Endothelial cell of umbilical vein (primary cell): ENCODE measurements around the gene C4orf51. TPM values are rescaled to one million over a fixed set of nuclear protein-coding genes. Genes with fewer than 3 reads are reported as not detected.
"Not testable (repeated sequence)": the region's sequence is repeated elsewhere in the genome, so short reads cannot be mapped to it uniquely, and the experiment has no call there.

Source experiments
- BruUV-seq: library from RNA; stranded (reverse); fragments of 400-500 nt; replicated peaks from 2 replicates; lab custom pipeline; 2021; lab: Mats Ljungman, UMichigan
- CTCF ChIA-PET: fragments of 300-600, 350-600 bp; sonication (Branson Sonifier 250); formaldehyde crosslinking; loops from one replicate; lab custom pipeline; 2021; ENCODE audit warnings: antibody characterized with exemption, inconsistent platforms; lab: Charles Lee
- POLR2A ChIA-PET: fragments of 300-600, 350-600 bp; sonication (Branson Sonifier 250); formaldehyde crosslinking; loops from one replicate; lab custom pipeline; 2021; ENCODE audit warnings: antibody characterized with exemption, inconsistent platforms; lab: Charles Lee
- DNase-seq: peaks from one replicate; pipeline ENCODE4 v3.0.0-alpha.2; 2011; ENCODE audit warnings: low read depth, low spot score
- FAIRE-seq: peaks from 2 replicates; lab custom pipeline; 2011; peaks lifted over from hg19 to GRCh38; lab: Jason Lieb, UNC
- H2AFZ ChIP-seq: 2 replicates; pipeline ENCODE4 v1.6.0; 2012; ENCODE audit warnings: low read depth, low read length, control low read depth, inconsistent platforms
- H3K27ac ChIP-seq: 2 replicates; pipeline ENCODE4 v1.5.1; 2011; ENCODE audit warnings: low read depth, mild to moderate bottlenecking, control low read depth, low read length, moderate library complexity; ENCODE audit not compliant: insufficient read depth
- H3K27me3 ChIP-seq, 2 experiments: 2 replicates each; pipeline versions ENCODE4 v1.6.0 to v1.6.1; 2011; ENCODE audit warnings: low read length in 2 of 2, mixed read lengths in 1 of 2; ENCODE audit not compliant: control insufficient read depth in 2 of 2, insufficient read depth in 2 of 2
- H3K36me3 ChIP-seq, 2 experiments: 2 replicates in 1 of 2; 3 replicates in 1 of 2; pipeline ENCODE4 v1.5.1; 2011; ENCODE audit warnings: low read length in 2 of 2, mild to moderate bottlenecking in 1 of 2, moderate library complexity in 1 of 2; ENCODE audit not compliant: control insufficient read depth in 2 of 2, insufficient read depth in 2 of 2; ENCODE audit errors: extremely low read depth in 1 of 2
- H3K4me1 ChIP-seq: 3 replicates; pipeline ENCODE4 v1.5.1; 2011; ENCODE audit warnings: mild to moderate bottlenecking, low read length; ENCODE audit not compliant: control insufficient read depth, insufficient read depth; ENCODE audit errors: extremely low read depth
- H3K4me2 ChIP-seq: 2 replicates; pipeline ENCODE4 v1.6.1; 2011; ENCODE audit warnings: low read length, control low read depth, mixed read lengths; ENCODE audit not compliant: insufficient read depth
- H3K4me3 ChIP-seq, 3 experiments: fragments of 200-600 bp in 1 of 3; sonication (generic), shearing (Covaris generic) in 1 of 3; replicated peaks in 1 of 3; 2 replicates each; pipeline ENCODE4 v1.5.1; 2011 to 2016; ENCODE audit warnings: control low read depth in 3 of 3, low read length in 3 of 3, mild to moderate bottlenecking in 2 of 3, inconsistent platforms in 1 of 3, low read depth in 1 of 3, moderate library complexity in 1 of 3; ENCODE audit not compliant: insufficient read depth in 1 of 3
- H3K79me2 ChIP-seq: 2 replicates; pipeline ENCODE4 v1.6.0; 2012; ENCODE audit warnings: low read length, inconsistent platforms; ENCODE audit not compliant: control insufficient read depth, insufficient read depth
- H3K9ac ChIP-seq: replicated peaks from 2 replicates; pipeline ENCODE3; 2011; ENCODE audit warnings: low read length, control low read depth; ENCODE audit not compliant: insufficient read depth; ENCODE audit errors: extremely low read depth
- H3K9me1 ChIP-seq: replicated peaks from 3 replicates; pipeline ENCODE4 v1.6.0; 2011; ENCODE audit warnings: mild to moderate bottlenecking, low read length; ENCODE audit not compliant: control insufficient read depth, insufficient read depth; ENCODE audit errors: extremely low read depth
- H3K9me3 ChIP-seq: replicated peaks from 2 replicates; pipeline ENCODE4 v1.5.1; 2012; ENCODE audit warnings: low read length, inconsistent platforms; ENCODE audit not compliant: control insufficient read depth, insufficient read depth
- H4K20me1 ChIP-seq: replicated peaks from 2 replicates; pipeline ENCODE3; 2011; ENCODE audit warnings: mild to moderate bottlenecking, low read length; ENCODE audit not compliant: control insufficient read depth, insufficient read depth; ENCODE audit errors: extremely low read depth
- EZH2 ChIP-seq: IDR thresholded peaks from 2 replicates; pipeline ENCODE4 v1.6.1; 2012; ENCODE audit warnings: borderline replicate concordance, low read depth, mild to moderate bottlenecking, moderate library complexity, low read length, inconsistent platforms; ENCODE audit not compliant: severe bottlenecking
- FOS ChIP-seq: IDR thresholded peaks from 2 replicates; pipeline ENCODE4 v1.6.1; 2011; ENCODE audit warnings: mild to moderate bottlenecking, low read length, moderate library complexity, borderline replicate concordance; ENCODE audit not compliant: insufficient read depth
- GATA2 ChIP-seq: IDR thresholded peaks from 2 replicates; pipeline ENCODE4 v1.7.0; 2011; ENCODE audit warnings: low read depth, mild to moderate bottlenecking, moderate library complexity, mixed read lengths, low read length; ENCODE audit not compliant: insufficient read length, insufficient read depth
- JUN ChIP-seq: IDR thresholded peaks from 2 replicates; pipeline ENCODE4 v1.6.1; 2011; ENCODE audit warnings: borderline replicate concordance, low read depth; ENCODE audit not compliant: insufficient read length, insufficient read depth
- MAX ChIP-seq: IDR thresholded peaks from 2 replicates; pipeline ENCODE4 v1.6.1; 2011; ENCODE audit not compliant: insufficient read depth, insufficient read length
- MYC ChIP-seq: IDR thresholded peaks from one replicate; pipeline ENCODE4 v1.6.1; 2011; ENCODE audit warnings: mild to moderate bottlenecking, low read depth, low read length
- POLR2A ChIP-seq: IDR thresholded peaks from 2 replicates; pipeline ENCODE4 v1.6.1; 2012; ENCODE audit warnings: low read depth, mild to moderate bottlenecking, control low read depth, low read length
- POLR2AphosphoS5 ChIP-seq: IDR thresholded peaks from 2 replicates; pipeline ENCODE4 v1.6.1; 2012; ENCODE audit warnings: low read depth, mild to moderate bottlenecking, control low read depth, low read length, moderate library complexity; ENCODE audit not compliant: insufficient read depth
- dilution Hi-C: fragments of 300-500 bp; cut with MboI; formaldehyde crosslinking; loops from one replicate; pipeline ENCODE4 v1.15.0; 2019; ENCODE audit warnings: low sequenced_read_pairs; ENCODE audit not compliant: extremely low pct_ligation_motif_present
- intact Hi-C: fragments of 100-400 bp; cut with micrococcal nuclease; formaldehyde crosslinking; loops from one replicate; pipeline ENCODE4 v1.10.0; 2022
- polyA plus RNA-seq, 4 experiments: library from polyadenylated mRNA; depleted of rRNA in 3 of 4; stranded (reverse) in 3 of 4; unstranded in 1 of 4; fragments of >200 nt; gene quantifications; 2 replicates each; pipeline versions ENCODE4 v1.2.1 to v1.2.3, GENCODE V29; 2011 to 2012; ENCODE audit warnings: missing spikeins in 1 of 4
- total RNA-seq: library from RNA; stranded (reverse); gene quantifications from 2 replicates; pipeline ENCODE4 v1.2.3, GENCODE V29; 2021
- TF ChIP-seq, protein P1 (sequence below), 2 donors: IDR thresholded peaks; 1 replicate in 1 of 2; 2 replicates in 1 of 2; pipeline ENCODE4 v1.5.1; 2011; ENCODE audit warnings: low read length in 2 of 2, mild to moderate bottlenecking in 2 of 2, moderate library complexity in 2 of 2, control low read depth in 1 of 2, inconsistent platforms in 1 of 2, low read depth in 1 of 2; ENCODE audit not compliant: insufficient read depth in 1 of 2; ENCODE audit errors: extremely low read depth in 1 of 2

C4orf51 gene
- total and polyA plus RNA-seq, 2 donors (not counting 3 experiments of a cell fraction or from before 2014, with no cell fraction given): not detected

GRCh38 chr4:145690610-145691009, 10.7 kb downstream of the C4orf51 start:
- Histone ChIP-seq H3K9me3 (no peaks in the 10 kb centered on the region), H3K27ac (no peak overlapping the region), H2AFZ (no peak overlapping the region), H3K36me3 (no peaks in the 10 kb centered on the region), H3K4me3 (no peak overlapping the region), H3K4me1 (no peaks in the 10 kb centered on the region), H3K27me3 (no peaks in the 10 kb centered on the region), H3K4me2 (no peak overlapping the region), H3K9ac (no peak overlapping the region), H3K79me2 (no peaks in the 10 kb centered on the region), H4K20me1 (no peaks in the 10 kb centered on the region), H3K9me1 (no peaks in the 10 kb centered on the region)
- intact Hi-C loops (no loop called here), dilution Hi-C loops (no loop called here)
- DNase-seq (no peak), FAIRE-seq (no peak)
- POLR2A ChIA-PET: no interaction called here
- BruUV-seq: no TSS peak
- TF ChIP-seq JUN (no peak), FOS (no peak), POLR2AphosphoS5 (no peak), GATA2 (no peak), MAX (no peak), MYC (no peak), POLR2A (no peak), EZH2 (no peak)
- TF ChIP-seq, protein P1, sequence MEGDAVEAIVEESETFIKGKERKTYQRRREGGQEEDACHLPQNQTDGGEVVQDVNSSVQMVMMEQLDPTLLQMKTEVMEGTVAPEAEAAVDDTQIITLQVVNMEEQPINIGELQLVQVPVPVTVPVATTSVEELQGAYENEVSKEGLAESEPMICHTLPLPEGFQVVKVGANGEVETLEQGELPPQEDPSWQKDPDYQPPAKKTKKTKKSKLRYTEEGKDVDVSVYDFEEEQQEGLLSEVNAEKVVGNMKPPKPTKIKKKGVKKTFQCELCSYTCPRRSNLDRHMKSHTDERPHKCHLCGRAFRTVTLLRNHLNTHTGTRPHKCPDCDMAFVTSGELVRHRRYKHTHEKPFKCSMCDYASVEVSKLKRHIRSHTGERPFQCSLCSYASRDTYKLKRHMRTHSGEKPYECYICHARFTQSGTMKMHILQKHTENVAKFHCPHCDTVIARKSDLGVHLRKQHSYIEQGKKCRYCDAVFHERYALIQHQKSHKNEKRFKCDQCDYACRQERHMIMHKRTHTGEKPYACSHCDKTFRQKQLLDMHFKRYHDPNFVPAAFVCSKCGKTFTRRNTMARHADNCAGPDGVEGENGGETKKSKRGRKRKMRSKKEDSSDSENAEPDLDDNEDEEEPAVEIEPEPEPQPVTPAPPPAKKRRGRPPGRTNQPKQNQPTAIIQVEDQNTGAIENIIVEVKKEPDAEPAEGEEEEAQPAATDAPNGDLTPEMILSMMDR (IDR thresholded peaks at IDR 0.05; ENCODE audit: extremely low read depth in 1 of 2, insufficient read depth in 1 of 2, low read depth in 1 of 2, low read length in 2 of 2): no peak
- CTCF ChIA-PET: no interaction called here

DNA sequence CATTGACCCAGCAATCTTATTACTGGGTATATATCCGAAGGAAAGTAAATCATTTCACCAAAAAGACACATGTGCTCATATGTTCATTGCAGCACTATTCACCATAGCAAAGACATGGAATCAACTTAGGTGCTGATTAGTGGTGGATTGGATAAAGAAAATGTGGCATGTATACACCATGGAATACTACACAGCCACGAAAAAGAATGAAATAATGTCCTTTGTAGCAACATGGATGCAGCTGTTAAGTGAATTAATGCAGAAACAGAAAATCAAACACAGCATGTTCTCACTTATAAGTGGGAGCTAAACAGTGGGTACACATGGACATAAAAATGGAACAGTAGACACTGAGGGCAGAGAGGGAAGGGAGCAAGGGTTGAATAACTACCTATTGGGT, 11.5 kb downstream of the C4orf51 start:
- H3K9ac ChIP-seq, H3K4me3 ChIP-seq, H3K4me2 ChIP-seq, BruUV-seq, H2AFZ ChIP-seq, POLR2A ChIA-PET, CTCF ChIA-PET, H4K20me1 ChIP-seq, H3K9me1 ChIP-seq, H3K27me3 ChIP-seq, intact Hi-C loops, H3K36me3 ChIP-seq, H3K9me3 ChIP-seq, H3K4me1 ChIP-seq, FAIRE-seq, H3K27ac ChIP-seq, H3K79me2 ChIP-seq, dilution Hi-C loops, DNase-seq: not testable (repeated sequence)
